HUES64 (cell line): ENCODE measurements around the gene SDHB.

Source experiments
- H3K27ac ChIP-seq: 2 replicates; pipeline ENCODE4 v1.7.0; 2013; ENCODE audit warnings: low read depth, low read length, inconsistent platforms
- H3K27me3 ChIP-seq: 2 replicates; pipeline ENCODE4 v1.6.1; 2013; ENCODE audit warnings: mild to moderate bottlenecking, low read length; ENCODE audit not compliant: insufficient read depth
- H3K36me3 ChIP-seq: 2 replicates; pipeline ENCODE4 v1.6.1; 2013; ENCODE audit warnings: mild to moderate bottlenecking, low read length; ENCODE audit not compliant: insufficient read depth
- H3K4me1 ChIP-seq: 2 replicates; pipeline ENCODE4 v1.6.1; 2013; ENCODE audit warnings: mild to moderate bottlenecking, low read length, moderate library complexity; ENCODE audit not compliant: insufficient read depth
- H3K4me3 ChIP-seq: 2 replicates; pipeline ENCODE4 v1.5.1; 2013; ENCODE audit warnings: mild to moderate bottlenecking, low read length, moderate library complexity
- H3K9ac ChIP-seq: 2 replicates; pipeline ENCODE4 v1.6.1; 2013; ENCODE audit warnings: mild to moderate bottlenecking, low read depth, low read length
- H3K9me3 ChIP-seq: 2 replicates; pipeline ENCODE4 v1.6.1; 2013; ENCODE audit warnings: low read depth, low read length; ENCODE audit not compliant: insufficient read depth
- WGBS: fragments of 150-250, 120-280 bp; methylation state at CpG from one replicate; pipeline ENCODE4 v1.1.7; 2013; ENCODE audit warnings: missing lambda C conversion rate; 5-methylcytosine and 5-hydroxymethylcytosine counted together

Gene SDHB

GRCh38 chr1:16982902-16983301 is 70.9 kb downstream of the SDHB start:
- H3K27ac ChIP-seq: no peak overlapping the region
- peaks cover 10% of the 10 kb centered on the region; the same call in 1 of the 2 replicates for H3K4me1 ChIP-seq
- H3K36me3 ChIP-seq: peaks cover 9% of the 10 kb centered on the region
- no peaks in the 10 kb centered on the region for H3K9me3 ChIP-seq
- 79% methylated on average over 11 of the region's 11 CpGs for WGBS
- no peak overlapping the region for H3K9ac ChIP-seq
- H3K4me3 ChIP-seq: no peak overlapping the region
- no peaks in the 10 kb centered on the region for H3K27me3 ChIP-seq

- H3K4me3 ChIP-seq: no peak overlapping the region
- H3K9ac ChIP-seq: no peak overlapping the region
- peaks cover 20% of the 10 kb centered on the region for H3K36me3 ChIP-seq
- no peaks in the 10 kb centered on the region for H3K27me3 ChIP-seq
- 80% methylated on average over 10 of the region's 10 CpGs for WGBS
- H3K4me1 ChIP-seq: peaks cover 10% of the 10 kb centered on the region; the same call in 1 of the 2 replicates
- H3K9me3 ChIP-seq: no peaks in the 10 kb centered on the region
- H3K27ac ChIP-seq: no peak overlapping the region
Observed at GRCh38 chr1:16981269-16981849, 72.5 kb downstream of the SDHB start.

- Histone ChIP-seq H3K27ac (peak within 1 kb of the TSS; percentile 79; the same call in 1 of the 2 replicates), H3K27me3 (no peaks in the 10 kb centered on the region), H3K4me3 (peak within 1 kb of the TSS; percentile 63), H3K9ac (peak within 1 kb of the TSS; percentile 90), H3K36me3 (peaks cover 23% of the 10 kb centered on the region), H3K4me1 (peaks cover 10% of the 10 kb centered on the region; the same call in 1 of the 2 replicates), H3K9me3 (no peaks in the 10 kb centered on the region)
- WGBS: 10% methylated on average over 44 of the region's 53 CpGs
Observed at GRCh38 chr1:16980473-16981268, 73.2 kb downstream of the SDHB start, which contains the start of gene MFAP2. MFAP2 (minus strand) TSS chr1:16980620; CDS start chr1:16978273, 2,347 bp downstream.

- Histone ChIP-seq H3K27ac (no peak overlapping the region), H3K4me3 (peak overlapping the region; percentile 63), H3K9me3 (no peaks in the 10 kb centered on the region), H3K36me3 (peaks cover 31% of the 10 kb centered on the region), H3K27me3 (no peaks in the 10 kb centered on the region), H3K4me1 (peaks cover 10% of the 10 kb centered on the region; the same call in 1 of the 2 replicates), H3K9ac (peak overlapping the region; percentile 90)
- WGBS: under 1% methylated on average over 41 of the region's 44 CpGs
Observed at GRCh38 chr1:16979475-16980327, 74.1 kb downstream of the SDHB start.

- peak overlapping the region; percentile 90 for H3K9ac ChIP-seq
- peak overlapping the region; percentile 63 for H3K4me3 ChIP-seq
- H3K27ac ChIP-seq: no peak overlapping the region
- no peaks in the 10 kb centered on the region for H3K27me3 ChIP-seq
- peaks cover 31% of the 10 kb centered on the region for H3K36me3 ChIP-seq
- WGBS: 57% methylated on average over 20 of the region's 20 CpGs
- H3K9me3 ChIP-seq: no peaks in the 10 kb centered on the region
- peaks cover 10% of the 10 kb centered on the region; the same call in 1 of the 2 replicates for H3K4me1 ChIP-seq
Observed at GRCh38 chr1:16978567-16979474, 75.0 kb downstream of the SDHB start.

- Histone ChIP-seq H3K4me1 (peaks cover 10% of the 10 kb centered on the region; the same call in 1 of the 2 replicates), H3K27me3 (no peaks in the 10 kb centered on the region), H3K36me3 (peaks cover 35% of the 10 kb centered on the region), H3K9me3 (no peaks in the 10 kb centered on the region), H3K9ac (no peak overlapping the region), H3K4me3 (peak overlapping the region; percentile 12; the same call in 1 of the 2 replicates), H3K27ac (no peak overlapping the region)
- WGBS: 86% methylated on average over 4 of the region's 4 CpGs
Observed at GRCh38 chr1:16978139-16978538, 75.7 kb downstream of the SDHB start.

GRCh38 chr1:16977377-16977776 is 76.5 kb downstream of the SDHB start:
- H3K36me3 ChIP-seq: peaks cover 42% of the 10 kb centered on the region
- WGBS: 93% methylated on average over 5 of the region's 5 CpGs
- H3K27ac ChIP-seq: no peak overlapping the region
- H3K4me3 ChIP-seq: no peak overlapping the region
- no peak overlapping the region for H3K9ac ChIP-seq
- H3K9me3 ChIP-seq: no peaks in the 10 kb centered on the region
- no peaks in the 10 kb centered on the region for H3K27me3 ChIP-seq
- H3K4me1 ChIP-seq: peaks cover 10% of the 10 kb centered on the region; the same call in 1 of the 2 replicates

- WGBS: 90% methylated on average over 16 of the region's 16 CpGs
Observed at GRCh38 chr1:16976966-16977365, 76.9 kb downstream of the SDHB start.

GRCh38 chr1:16975838-16976237 is 78.0 kb downstream of the SDHB start:
- Histone ChIP-seq H3K9ac (no peak overlapping the region), H3K4me1 (peaks cover 18% of the 10 kb centered on the region; the same call in 1 of the 2 replicates), H3K27me3 (no peaks in the 10 kb centered on the region), H3K27ac (no peak overlapping the region), H3K4me3 (no peak overlapping the region), H3K36me3 (peaks cover 46% of the 10 kb centered on the region), H3K9me3 (no peaks in the 10 kb centered on the region)
- 96% methylated on average over 14 of the region's 14 CpGs for WGBS

More at GRCh38 chr1:16976966-16977365, 76.9 kb downstream of the SDHB start:
- H3K4me3 ChIP-seq: no peak overlapping the region
- H3K9ac ChIP-seq: no peak overlapping the region
- H3K27me3 ChIP-seq: no peaks in the 10 kb centered on the region
- no peaks in the 10 kb centered on the region for H3K9me3 ChIP-seq
- no peak overlapping the region for H3K27ac ChIP-seq
- peaks cover 43% of the 10 kb centered on the region for H3K36me3 ChIP-seq
- peaks cover 13% of the 10 kb centered on the region; the same call in 1 of the 2 replicates for H3K4me1 ChIP-seq

- no peak overlapping the region for H3K4me3 ChIP-seq
- no peak overlapping the region for H3K9ac ChIP-seq
- no peak overlapping the region for H3K27ac ChIP-seq
- H3K4me1 ChIP-seq: peaks cover 18% of the 10 kb centered on the region; the same call in 1 of the 2 replicates
- WGBS: 93% methylated on average over 14 of the region's 14 CpGs
- peaks cover 52% of the 10 kb centered on the region for H3K36me3 ChIP-seq
- H3K27me3 ChIP-seq: no peaks in the 10 kb centered on the region
- no peaks in the 10 kb centered on the region for H3K9me3 ChIP-seq
Observed at GRCh38 chr1:16975211-16975610, 78.6 kb downstream of the SDHB start.
